ENCODE measurements around the gene ARHGAP18.

ARHGAP18 gene

DNA sequence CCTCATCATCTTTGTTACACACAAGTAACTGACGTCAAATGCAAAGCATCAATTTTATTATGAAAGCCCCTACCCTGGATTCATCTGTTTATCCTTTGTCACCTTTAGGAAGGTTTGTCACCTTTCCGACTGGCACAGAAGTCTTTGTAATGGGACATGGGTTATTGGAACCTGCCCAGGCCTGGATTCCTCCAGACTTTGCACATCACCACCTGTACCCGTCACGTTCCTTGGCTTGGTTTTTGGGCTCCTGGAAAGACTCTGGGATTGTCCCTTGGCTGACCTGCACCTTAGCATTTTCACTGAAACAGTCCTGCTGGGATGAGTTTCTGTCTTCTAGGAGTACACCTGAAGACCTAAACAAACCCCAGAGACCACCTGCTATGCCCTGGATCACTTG, 15.4 kb upstream of the ARHGAP18 start:
- DNase-seq (ENCODE audit: low spot score), result no peak

DNA sequence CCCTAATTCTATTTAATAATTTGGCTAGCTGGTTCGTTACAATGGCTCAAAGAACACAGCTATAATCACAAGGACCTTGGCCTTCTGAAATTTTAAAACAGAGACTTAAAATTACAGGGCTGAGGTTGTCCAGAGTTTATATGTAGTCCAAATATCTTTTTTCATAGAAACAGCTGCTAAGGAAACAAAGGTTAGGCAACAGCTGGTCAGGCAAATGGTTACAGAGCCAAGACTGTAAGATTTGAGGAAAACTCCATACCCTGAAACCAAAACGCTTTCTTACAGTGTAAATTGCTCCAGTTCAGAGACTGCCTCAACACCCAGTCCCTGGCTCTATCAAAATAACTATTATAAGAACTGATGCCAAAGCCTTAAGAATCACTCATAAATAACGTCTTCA, 9.7 kb upstream of the ARHGAP18 start:
- DNase-seq (ENCODE audit: low spot score), result no peak

DNA sequence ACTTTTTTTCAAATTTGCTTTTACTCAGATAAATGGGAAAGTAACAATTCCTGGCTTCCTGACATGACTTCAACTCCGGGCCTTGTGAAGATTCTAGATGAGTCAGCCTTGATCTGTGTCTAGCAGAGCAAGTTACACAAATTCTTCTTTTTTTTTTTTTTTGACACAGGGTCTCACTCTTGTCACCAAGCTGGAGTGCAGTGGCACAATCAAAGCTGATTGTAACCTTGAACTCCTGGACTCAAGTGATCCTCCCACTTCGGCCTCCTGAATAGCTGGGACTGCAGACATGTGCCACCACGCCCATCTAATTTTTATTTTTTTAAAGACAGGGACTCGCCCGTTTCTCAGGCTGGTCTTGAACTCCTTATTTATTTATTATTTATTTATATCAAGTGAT, 7.3 kb upstream of the ARHGAP18 start:
- DNase-seq (ENCODE audit: low spot score), result no peak

DNA sequence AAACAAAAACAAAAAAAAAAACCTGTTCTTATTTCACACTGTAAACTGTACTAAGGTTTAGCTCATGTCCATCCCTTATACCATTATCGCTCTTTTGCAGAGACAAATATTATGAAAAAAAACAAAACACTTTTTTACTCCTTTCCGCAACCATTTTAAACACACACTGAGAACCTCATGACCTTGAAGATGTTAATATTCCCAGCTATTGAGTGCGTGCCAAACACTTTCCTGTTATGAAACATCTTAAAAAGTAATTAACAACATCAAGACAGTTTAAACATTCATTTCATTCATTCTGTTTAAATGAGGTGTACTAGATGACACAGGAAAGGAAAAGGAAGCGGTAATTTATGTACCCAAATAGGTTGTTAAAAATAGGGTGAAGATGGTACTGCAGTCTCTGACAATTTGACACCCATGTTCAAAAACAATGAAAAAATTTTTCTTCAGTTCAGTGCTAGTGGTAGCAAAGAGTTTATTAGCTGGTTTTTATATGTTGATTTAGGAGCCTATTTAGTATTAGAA, 3.9 kb upstream of the ARHGAP18 start:
- DNase-seq (ENCODE audit: low spot score), result no peak

DNA sequence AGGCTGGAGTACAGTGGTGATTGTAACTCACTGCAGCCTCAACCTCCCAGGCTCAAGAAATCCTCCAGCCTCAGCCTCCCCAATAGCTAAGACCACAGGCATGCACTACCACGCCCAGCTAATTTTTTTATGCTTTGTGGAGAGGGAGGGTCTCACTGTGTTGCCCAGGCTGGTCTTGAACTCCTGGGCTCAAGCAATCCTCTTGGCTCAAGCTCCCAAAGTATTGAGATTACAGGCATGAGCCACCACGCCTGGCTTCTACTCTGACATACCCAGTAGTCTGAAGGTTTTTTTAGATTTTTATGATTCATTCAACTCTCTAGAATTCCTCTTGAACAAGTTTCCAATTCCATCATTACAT, 1.3 kb upstream of the ARHGAP18 start:
- DNase-seq (ENCODE audit: low spot score), result no peak

DNA sequence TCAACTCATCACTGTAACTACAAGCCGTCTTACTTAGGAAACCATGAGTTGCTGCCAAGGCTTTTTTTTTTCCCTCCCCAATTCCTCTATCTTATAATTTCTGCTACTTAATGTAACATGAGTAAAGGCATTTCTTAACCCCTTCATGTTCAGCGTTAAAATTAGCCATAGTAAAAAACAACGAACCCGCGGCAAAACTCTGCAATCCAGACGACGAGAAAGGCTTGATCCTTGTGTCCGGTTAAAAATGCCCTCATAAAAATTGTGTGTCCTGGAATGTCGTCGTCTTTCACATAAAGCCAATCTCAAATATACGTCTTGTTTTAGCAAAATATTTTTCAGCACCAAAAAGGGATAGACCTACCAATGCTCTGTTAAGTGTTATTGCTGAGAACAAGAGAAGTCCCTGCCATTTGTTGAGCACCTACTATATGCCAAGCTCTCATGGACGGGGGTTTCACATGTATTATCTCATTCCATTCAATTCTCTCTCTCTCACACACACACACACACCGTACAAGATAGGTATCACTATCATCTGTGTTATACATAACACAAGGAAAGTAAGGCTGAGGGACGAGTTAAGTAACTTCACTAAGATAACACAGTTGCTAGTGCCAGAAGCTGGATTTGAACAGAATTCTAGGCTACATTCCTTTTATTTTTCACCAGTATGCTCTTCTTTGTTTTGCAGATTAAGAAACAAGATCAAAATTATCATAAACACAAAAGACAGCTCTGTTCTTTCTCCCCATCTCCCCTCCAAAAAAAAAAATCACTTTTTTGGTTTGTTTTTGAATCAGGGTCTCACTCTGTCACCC, 683 bp upstream of the ARHGAP18 start:
- DNase-seq (ENCODE audit: low spot score), result no peak

DNA sequence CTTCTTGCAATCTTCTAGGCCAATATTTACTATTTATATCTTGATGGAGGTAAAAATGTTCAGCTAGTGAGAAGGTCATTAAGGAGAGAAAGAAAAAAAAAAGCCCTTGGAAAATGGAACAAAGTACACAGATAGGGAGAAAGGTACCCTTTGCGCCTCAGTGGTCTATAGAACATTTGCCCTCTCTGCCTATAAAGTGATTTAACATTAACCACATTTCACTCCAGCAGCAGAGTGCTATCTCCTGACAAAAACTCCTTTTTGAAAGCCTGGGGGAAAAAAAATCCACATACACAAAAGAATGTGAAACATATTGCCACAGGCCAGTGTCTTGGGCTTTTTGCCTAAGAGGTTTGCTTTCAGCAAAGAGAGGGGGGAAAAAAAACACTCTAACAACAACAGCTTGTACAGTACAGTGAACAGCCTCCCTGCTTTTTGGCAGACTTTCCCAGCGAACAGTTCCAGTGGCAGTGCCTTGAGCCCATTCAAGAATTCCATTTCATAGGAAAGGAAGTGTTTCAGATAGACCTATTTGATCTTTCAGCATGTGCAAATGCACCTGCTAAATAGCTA, 695 bp downstream of the ARHGAP18 start:
- peak; percentile 17 for DNase-seq (ENCODE audit: low spot score)

DNA sequence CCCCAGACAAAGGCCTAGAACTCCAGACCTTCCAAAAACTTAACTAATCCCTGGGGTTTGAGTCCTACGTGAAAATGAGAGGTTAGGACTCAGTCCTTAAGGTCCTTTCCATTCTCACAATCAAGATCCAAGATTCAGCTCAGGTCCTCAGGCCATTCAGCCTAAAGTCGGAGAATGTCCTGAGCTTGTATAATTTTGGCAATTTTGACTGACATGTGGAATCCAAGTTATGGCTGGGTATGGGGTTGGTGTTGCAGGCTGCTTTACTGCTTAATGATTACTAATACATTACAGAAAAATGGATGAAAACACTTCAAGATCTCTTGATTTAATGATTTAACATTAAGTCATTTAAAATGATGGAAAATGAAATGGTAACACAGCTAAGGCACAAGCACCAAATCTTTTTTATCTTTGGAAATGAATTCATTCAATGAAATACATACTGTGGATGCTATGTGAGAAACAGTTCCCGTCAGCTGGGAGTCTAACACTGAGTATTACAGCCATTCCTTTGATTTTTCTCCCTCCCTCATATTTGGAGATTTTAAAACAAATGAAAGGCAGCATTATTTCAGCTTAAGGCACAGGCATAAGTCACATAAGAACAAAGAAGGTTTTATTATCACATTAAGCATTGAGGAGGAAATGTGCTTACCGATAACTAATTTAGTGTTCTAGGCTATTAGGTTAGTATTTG, 1.3 kb downstream of the ARHGAP18 start:
- DNase-seq (ENCODE audit: low spot score), result no peak

DNA sequence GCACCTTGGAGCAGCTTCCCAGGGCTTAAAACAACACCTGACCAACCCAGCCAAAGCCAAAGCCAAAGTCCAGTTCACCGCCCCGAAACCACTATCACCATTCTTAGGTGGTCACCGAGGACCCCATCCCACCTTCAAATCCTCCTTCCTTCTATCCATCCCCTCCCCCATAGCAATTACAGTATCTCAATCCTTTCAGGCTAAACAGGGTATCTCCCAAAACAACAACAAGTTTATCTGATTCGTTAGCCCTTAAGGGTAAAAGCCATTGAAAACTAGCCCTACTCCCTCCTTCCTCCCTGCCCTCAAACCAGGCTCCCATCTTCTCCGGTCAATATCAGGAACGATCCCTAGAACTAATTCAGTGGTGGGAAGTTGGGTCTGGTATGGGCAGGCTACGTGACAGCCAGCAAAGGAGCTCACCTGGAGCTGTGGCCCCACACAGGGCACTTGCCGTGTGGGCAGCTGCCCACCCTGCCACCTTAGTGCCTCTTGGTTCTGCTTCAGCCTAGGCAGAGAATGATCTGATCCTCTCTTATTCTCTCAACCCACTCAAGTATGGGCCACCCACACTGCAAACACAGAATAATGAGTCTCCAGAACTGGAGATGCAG, 2.0 kb downstream of the ARHGAP18 start:
- no peak for DNase-seq (ENCODE audit: low spot score)

DNA sequence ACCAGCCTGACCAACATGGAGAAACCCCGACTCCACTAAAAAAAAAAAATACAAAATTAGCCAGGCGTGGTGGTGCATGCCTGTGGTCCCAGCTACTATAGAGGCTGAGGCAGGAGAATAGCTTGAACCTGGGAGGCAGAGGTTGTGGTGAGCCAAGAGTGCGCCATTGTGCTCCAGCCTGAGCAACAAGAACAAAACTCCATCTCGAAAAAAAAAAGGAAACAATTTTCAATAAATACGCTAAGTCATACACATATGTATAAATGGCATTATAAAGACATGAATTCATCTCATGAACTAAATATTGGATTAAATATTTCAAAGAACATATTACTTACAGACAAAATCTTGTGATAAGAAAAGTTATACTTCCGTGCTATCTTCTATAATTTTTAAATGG, 2.9 kb downstream of the ARHGAP18 start:
- DNase-seq (ENCODE audit: low spot score), result no peak

DNA sequence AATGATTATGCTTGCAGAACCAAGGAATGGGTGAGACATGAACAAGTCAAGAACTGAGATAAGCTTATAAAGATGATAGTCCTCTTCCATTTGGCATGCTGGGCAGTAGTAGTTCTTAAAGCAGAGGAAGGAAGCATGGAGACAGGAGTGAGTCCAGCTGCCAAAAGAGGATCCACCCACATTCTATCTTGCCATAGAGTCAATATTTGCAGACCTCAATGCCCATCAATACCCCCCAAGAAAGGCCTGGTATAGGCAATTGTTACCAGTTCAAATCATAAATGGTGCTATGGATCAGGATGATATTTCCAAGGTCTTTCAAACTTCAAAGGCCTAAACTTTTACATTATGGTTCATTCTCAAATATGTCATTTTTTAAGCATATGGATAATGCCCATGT, 4.8 kb downstream of the ARHGAP18 start:
- no peak for DNase-seq (ENCODE audit: low spot score)

DNA sequence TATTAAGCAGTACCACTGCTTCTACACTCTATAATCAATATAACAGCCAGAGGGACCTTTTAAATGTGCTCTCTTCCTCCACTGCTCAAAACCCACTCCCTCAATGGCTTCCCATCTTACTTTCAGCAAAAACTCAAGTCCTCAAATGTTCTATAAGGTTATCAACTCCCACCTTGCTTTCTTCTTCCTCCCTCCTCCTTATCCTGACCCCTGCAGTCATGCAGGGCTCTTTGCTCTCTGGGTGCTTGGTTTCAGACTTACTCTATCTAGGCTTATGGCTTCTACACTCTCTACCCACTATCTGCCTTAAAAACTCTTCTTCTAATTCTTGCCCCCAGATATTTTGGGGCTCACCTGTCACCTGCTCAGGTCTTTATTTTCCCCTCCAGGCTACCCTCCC, 5.3 kb downstream of the ARHGAP18 start:
- DNase-seq (ENCODE audit: low spot score), result no peak

DNA sequence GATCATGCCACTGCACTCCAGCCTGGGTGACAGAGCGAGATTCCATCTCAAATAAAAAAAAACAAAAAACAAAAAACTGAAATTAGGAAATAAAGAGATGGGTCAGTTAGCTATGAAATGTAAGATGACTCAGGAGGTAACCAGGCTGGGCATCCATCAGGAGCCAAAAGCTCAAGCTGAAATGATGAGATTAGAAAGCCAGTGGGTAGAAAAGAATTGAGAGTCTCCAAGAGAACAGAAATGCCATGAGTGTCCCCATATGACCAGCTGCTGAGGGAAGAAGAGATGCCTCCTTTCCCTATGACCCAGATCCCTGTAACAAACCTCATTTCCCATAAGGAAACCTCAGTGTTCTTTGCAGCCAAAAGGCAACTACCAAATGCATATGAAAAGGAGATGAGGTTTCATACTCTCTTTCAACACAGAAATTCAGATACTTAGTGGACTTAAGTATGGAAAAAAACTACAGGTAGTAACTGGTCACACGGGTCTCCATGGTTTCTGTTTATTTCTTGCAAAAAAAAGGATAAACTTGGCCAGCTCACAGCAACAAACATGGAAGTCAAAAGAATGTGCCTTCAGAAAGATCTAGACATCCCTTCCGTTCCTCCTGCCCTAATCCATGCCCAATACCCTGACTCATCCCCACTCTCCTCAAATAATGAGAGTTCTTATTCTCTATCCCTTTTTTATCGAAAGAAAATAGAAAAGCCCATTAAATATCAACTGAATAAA, 8.1 kb downstream of the ARHGAP18 start:
- DNase-seq (ENCODE audit: low spot score), result no peak

DNA sequence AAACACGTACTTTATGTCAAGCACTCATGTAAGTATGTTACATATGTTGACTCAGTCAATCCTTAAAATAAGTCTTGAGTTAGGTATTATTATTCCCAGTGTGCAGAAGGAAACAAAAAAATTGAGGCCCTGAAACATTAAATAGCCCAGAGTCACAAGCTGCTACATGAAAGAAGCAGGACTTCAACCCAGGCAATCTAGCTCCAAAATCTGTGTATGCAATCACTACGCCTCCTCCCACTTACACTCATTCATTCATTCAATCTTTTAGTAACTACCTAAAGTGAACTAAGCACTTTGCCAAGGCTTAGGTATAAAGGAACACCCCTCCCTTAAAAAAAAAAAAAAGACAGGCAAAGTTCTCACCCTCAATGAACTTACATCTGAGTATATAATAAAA, 9.3 kb downstream of the ARHGAP18 start:
- DNase-seq (ENCODE audit: low spot score), result no peak

DNA sequence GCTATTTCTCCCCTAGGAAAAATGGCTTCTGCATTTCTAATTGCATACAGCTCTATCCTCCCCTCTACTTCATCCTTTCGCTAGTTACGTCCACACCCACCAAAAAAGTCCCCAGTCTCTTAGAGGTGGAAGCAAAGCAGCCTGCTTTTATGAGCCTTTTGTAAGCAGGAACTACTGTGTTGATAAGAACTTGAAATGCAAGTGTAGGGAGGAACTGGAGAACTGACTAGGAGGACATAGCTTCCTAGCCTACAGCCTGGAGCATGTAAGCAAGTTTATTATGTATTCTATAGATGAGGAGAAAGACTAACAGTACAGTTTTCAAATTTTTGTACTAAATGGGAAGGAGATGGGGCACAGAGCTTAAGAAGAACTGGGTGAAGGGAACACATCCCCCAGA, 10.3 kb downstream of the ARHGAP18 start:
- no peak for DNase-seq (ENCODE audit: low spot score)

DNA sequence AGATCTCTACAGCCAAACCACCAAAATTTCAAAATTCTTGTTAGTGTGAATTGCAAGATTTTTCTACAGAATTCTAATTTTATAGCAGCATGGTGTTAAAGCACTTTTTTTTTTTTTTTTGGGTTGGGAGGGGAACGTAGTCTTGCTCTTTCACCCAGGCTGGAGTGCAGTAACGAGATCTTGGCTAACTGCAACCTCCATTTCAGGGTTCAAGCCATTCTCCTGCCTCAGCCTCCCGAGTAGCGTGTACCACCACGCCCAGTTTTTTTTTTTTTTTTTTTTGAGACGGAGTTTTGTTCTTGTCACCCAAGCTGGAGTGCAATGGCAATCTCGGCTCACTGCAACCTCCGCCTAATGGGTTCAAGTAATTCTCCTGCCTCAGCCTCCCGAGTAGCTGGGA, 11.5 kb downstream of the ARHGAP18 start:
- no peak for DNase-seq (ENCODE audit: low spot score)

DNA sequence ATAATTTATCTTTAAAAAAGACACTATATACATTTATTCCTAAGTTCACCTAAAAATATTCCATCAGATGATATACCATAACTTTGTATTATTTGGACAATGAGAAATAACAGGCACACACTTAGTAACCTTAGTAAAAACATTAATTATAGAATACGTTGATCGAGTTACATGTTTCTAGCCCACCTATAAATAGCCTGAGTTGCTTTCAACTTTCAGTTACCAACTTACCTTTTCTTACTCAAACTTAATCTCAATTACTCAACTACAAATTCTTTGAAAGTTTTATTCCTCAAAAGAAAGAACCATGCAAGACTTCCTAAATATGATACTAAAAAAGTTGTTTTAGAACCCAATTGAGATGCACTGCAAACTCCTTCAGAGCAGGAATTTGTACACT, 12.2 kb downstream of the ARHGAP18 start:
- no peak for DNase-seq (ENCODE audit: low spot score)

DNA sequence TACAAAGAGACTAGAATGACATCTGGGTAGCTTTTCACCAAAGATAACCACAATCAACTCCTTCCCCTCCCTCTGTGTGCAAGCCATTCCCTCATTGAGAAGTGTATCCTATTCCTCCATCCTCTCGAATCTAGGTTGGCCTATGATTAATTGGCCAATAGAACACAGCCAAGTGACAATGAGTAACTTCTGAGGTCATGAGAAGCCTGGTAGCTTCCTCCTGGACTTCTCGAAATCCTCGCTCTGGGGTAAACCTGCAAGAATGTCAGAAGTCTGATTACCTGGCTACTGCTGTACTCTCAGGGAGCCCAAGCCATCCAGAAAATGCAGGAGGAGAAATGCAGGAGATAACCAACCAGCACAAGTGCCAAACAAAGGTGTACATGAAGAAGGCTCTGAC, 13.1 kb downstream of the ARHGAP18 start:
- DNase-seq (ENCODE audit: low spot score), result no peak

DNA sequence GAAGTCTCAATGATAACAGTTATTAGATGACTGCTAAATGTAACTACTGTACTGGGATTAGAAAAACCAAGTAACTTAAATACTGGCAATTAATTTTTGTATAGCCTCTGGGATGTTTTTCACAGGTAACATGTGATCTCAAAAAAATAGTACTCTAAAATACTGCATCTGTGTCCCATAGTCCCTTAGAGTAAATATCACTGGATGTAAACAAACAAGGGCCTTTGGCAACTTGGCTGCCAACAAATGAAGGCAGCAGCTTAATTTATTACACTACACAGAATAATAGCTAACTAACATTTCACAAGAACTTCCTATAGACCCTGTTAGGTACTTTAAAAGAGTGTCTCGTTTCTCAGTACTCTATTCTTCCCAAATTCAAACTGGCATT, 14.0 kb downstream of the ARHGAP18 start:
- no peak for DNase-seq (ENCODE audit: low spot score)

DNA sequence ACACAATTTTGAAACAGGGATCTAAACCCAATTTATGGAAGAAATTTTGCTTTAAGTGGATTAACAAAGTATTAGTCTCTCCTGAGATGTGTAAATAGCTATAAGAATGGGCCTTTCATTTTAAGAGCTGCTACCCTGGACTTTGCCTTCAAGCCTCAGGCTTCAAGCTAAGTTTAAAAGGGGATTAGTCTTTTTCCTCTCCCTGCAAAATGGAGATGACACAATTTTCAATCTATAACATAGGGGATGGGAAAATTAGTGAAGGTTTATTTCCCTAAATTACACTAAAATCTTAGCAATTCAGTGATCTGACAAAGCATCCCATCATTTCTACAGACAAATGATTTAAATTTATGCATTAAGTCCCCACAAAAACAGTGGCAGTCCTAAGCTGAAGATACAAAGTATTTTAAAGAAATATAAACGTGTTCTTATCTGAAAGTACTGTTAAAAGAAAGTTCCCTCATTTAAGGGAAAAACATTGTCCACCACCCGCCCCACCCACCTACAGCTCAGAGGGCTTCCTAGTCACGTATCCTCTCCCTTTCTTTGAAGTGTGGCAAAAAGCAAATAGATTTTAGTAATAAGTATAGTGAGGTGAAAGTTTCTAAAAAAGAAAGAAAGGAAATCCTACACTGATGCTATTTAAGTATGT, 14.5 kb downstream of the ARHGAP18 start:
- DNase-seq (ENCODE audit: low spot score), result no peak

DNA sequence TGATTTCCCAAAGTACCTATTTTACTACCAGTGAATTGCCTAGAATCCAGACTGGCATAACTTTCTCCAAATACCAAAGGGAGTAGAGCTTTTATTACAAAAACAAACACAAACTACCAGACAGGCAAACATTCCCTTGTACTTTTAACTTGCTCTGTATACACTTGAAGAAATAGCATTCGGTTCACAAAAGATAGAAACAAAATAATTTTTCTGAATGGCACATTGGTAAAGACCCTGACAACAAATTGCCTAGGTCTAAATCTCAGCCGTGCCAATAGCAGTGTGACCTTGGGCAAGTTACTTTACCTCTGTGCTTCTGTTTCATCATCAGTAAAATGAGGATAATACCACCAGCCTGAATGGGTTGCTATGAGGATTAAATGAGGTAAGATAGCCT, 15.9 kb downstream of the ARHGAP18 start:
- DNase-seq (ENCODE audit: low spot score), result no peak

DNA sequence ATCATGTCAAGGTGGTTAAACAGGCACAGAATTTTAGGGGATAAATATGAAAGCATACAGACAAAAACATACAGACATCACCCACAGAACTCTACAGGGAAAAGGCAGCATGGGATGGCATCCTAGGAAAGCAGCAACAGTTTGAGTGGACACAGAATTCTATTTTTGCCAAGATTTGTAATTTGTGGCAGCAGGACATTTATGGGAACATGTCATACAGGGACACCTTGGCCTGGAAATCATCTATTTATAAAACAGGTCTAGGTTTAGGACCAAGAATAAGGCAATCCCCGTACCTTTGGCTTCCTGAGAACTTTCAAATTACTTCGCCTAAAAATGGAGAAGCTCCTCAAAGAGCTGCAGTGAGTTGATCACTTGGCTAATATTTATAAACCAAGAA, 17.5 kb downstream of the ARHGAP18 start:
- no peak for DNase-seq (ENCODE audit: low spot score)
